Testis (tissue), 3 donors: ENCODE data around the gene KLK12. TPM values are rescaled to one million over a fixed set of nuclear protein-coding genes. Genes with fewer than 3 reads are reported as not detected.

Source experiments
- DNase-seq: peaks from one replicate; pipeline ENCODE4 v3.0.0-alpha.2; 2019
- H3K27ac ChIP-seq, 2 donors: fragments of 200-600 bp; sonication (generic); one replicate each; pipeline ENCODE4 v1.5.1; 2019
- H3K27me3 ChIP-seq: fragments of 200-600 bp; sonication (generic); one replicate; pipeline ENCODE4 v1.5.1; 2019
- H3K36me3 ChIP-seq: fragments of 200-600 bp; sonication (generic); one replicate; pipeline ENCODE4 v1.5.1; 2017; ENCODE audit warnings: low read depth; ENCODE audit errors: missing control alignments
- H3K4me1 ChIP-seq: fragments of 200-600 bp; sonication (generic); one replicate; pipeline ENCODE4 v1.5.1; 2019
- H3K4me3 ChIP-seq, 2 donors: fragments of 200-600 bp; sonication (generic); one replicate each; pipeline ENCODE4 v1.5.1; 2017 to 2019
- H3K9me3 ChIP-seq: fragments of 200-600 bp; sonication (generic); one replicate; pipeline ENCODE4 v1.5.1; 2017
- CTCF ChIP-seq, 3 experiments: fragments of 450-650 bp in 2 of 3; fragments of 200-600 bp in 1 of 3; sonication (generic) in 1 of 3; IDR thresholded peaks; one replicate each; pipeline ENCODE4 v1.5.1; 2016 to 2019; ENCODE audit warnings: antibody characterized with exemption in 3 of 3, mild to moderate bottlenecking in 2 of 3, moderate library complexity in 1 of 3
- POLR2A ChIP-seq: fragments of 450-650 bp; IDR thresholded peaks from one replicate; pipeline ENCODE4 v1.6.1; 2017; ENCODE audit warnings: antibody characterized with exemption, mild to moderate bottlenecking, moderate library complexity
- WGBS, 2 donors: methylation state at CpG; one replicate each; pipeline ENCODE4 v1.1.5; 2018; 5-methylcytosine and 5-hydroxymethylcytosine counted together
- intact Hi-C: fragments of 100-400 bp; cut with DNase I; formaldehyde crosslinking; loops from one replicate; pipeline ENCODE4 v1.15.1; 2023; ENCODE audit warnings: low total_unique reads
- polyA plus RNA-seq: library from polyadenylated mRNA; stranded (reverse); fragments of 350-450 nt; fragmentation: Illumina TruSeq; extraction: RNeasy Lipid Tissue Mini Kit (QIAGEN cat#74804); gene quantifications from one replicate; pipeline ENCODE4 v1.2.3, GENCODE V29; 2014; ENCODE audit warnings: low read depth, low replicate concordance; ENCODE audit not compliant: insufficient read depth
- total RNA-seq, 2 donors: library from RNA; depleted of rRNA; stranded (reverse); fragments of >200 nt; gene quantifications; one replicate each; pipeline ENCODE4 v1.2.3, GENCODE V29; 2016

Gene KLK12
- total and polyA plus RNA-seq, 3 donors from 2014 or later, result 0.47 to 1.3 TPM; not detected in 1

GRCh38 chr19:51066393-51067186, 31.8 kb upstream of the KLK12 start:
- H3K36me3 ChIP-seq, result no peaks in the 10 kb centered on the region
- no peak for DNase-seq
- intact Hi-C loops, result no loop called here
- no peak overlapping the region for H3K27ac ChIP-seq
- 79 to 82% methylated on average over 7 of the region's 7 CpGs for WGBS, 2 donors
- H3K4me1 ChIP-seq, result peaks cover 14% of the 10 kb centered on the region
- H3K4me3 ChIP-seq, result no peak overlapping the region
- H3K9me3 ChIP-seq, result no peaks in the 10 kb centered on the region
- no peak for TF ChIP-seq CTCF (IDR thresholded peaks at IDR 0.05)
- TF ChIP-seq POLR2A, result no peak
- H3K27me3 ChIP-seq, result no peaks in the 10 kb centered on the region

DNA sequence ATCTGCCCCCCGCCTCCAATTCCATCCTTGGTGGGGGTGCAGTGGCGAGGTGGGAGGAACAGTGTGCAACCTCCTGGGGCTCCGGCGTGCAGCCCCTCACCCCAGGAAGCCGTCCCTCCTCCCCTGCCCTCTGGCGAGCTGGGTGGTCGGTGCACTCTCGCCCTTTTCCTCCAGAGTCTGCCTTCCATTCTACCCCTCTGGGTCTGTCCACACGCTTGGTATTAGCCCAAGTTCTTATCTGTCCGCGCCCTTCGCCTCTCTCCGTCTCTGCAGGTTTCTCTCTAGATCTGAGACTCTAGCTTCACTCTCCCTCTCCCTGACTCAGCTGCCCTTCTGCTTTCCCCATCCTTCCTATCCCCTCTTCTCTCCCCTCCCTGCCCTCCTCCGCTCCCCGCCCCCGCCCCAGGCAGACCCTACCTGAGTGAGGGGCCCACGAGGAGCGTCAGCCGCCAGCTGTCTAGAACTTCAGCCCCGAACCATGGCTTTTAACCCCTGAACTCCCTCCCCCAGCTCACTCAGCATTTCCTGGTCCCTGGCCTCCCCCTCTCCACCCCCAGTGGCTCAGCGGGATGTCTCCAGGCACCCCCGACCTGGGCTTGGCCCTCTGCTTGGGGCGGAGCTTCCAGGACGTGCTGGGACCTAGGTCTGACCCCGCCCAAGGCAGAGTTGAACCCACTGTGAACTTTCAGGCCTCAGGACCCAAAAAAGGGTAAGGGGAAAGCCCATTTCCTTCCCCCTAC, 30.6 kb upstream of the KLK12 start:
- Histone ChIP-seq H3K36me3 (no peaks in the 10 kb centered on the region), H3K4me1 (peaks cover 14% of the 10 kb centered on the region), H3K27me3 (no peaks in the 10 kb centered on the region), H3K4me3 (peak overlapping the region; percentile 29 to 37), H3K9me3 (no peaks in the 10 kb centered on the region), H3K27ac (no peak overlapping the region)
- TF ChIP-seq POLR2A, result no peak
- TF ChIP-seq CTCF (IDR thresholded peaks at IDR 0.05), result no peak
- 5 to 16% methylated on average over 21 to 24 of the region's 25 CpGs for WGBS, 2 donors
- no peak for DNase-seq
- intact Hi-C loops, result no loop called here

DNA sequence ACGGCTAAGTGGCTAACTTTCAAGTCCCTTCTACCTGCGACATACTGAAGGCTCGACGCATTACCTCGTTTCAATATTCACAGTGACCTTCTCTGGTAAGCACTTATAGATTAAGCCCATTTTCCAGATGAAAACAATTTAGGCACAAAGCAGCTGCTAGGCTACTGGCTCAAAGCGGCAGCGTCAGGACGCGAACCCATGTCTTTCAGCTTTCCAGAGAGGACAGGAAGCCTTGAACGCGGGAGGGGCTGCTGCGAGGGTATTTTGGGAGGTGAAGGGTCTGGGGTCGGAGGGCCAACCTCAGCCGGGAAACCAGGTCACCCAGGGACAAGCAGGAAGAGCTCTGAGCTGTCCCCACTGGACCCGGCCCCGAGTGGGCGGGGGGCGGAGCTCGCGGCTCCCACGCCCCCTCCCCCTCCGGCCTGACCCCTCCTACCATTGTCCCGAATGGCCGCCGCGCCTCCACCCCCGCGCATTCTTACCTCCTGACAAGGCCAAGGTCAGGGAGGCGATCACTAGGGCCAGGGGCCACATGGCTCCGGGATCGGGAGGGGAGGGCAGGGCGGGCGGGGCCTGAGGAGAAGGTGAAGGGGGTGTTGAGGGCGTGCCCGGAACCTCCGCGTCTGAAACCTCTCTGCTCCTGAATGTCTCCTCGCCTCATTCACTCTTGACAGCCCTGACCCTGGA, 29.9 kb upstream of the KLK12 start, which contains the start of gene KLK13:
Gene KLK13 (minus strand): TSS at position 559 of the 687 bp plus-strand sequence. CDS start 25 bp downstream, at position 534.
- intact Hi-C loops, result no loop called here

GRCh38 chr19:51063664-51064063, 28.9 kb upstream of the KLK12 start:
- Histone ChIP-seq H3K4me3 (no peak overlapping the region), H3K4me1 (peaks cover 14% of the 10 kb centered on the region), H3K9me3 (no peaks in the 10 kb centered on the region), H3K36me3 (no peaks in the 10 kb centered on the region), H3K27ac (no peak overlapping the region), H3K27me3 (no peaks in the 10 kb centered on the region)
- intact Hi-C loops, result no loop called here
- no peak for DNase-seq
- TF ChIP-seq POLR2A (no peak), CTCF (IDR thresholded peaks at IDR 0.05) (no peak)
- 74 to 89% methylated on average over 7 of the region's 7 CpGs for WGBS, 2 donors

More for the DNA sequence above, 29.9 kb upstream of the KLK12 start, which contains the start of gene KLK13:
- no peak within 1 kb of the TSS for H3K27ac ChIP-seq
- TF ChIP-seq CTCF (IDR thresholded peaks at IDR 0.05) (no peak), POLR2A (no peak)
- no peaks in the 10 kb centered on the region for H3K36me3 ChIP-seq
- peak; percentile 71 for DNase-seq
- no peaks in the 10 kb centered on the region for H3K27me3 ChIP-seq
- peaks cover 14% of the 10 kb centered on the region for H3K4me1 ChIP-seq
- H3K9me3 ChIP-seq, result no peaks in the 10 kb centered on the region
- 12 to 39% methylated on average over 11 to 37 of the region's 38 CpGs for WGBS, 2 donors
- peak within 1 kb of the TSS; percentile 29 to 37 for H3K4me3 ChIP-seq
